B cell (primary cell): ENCODE measurements around the gene NCOR1. TPM values are rescaled to one million over a fixed set of nuclear protein-coding genes. Genes with fewer than 3 reads are reported as not detected.
"Not testable (repeated sequence)": the region's sequence is repeated elsewhere in the genome, so short reads cannot be mapped to it uniquely, and the experiment has no call there.

Experiments
- ATAC-seq: fragments of 200-7000 bp; cut with Tn5 transposase; one replicate; pipeline ENCODE4 v1.10.0; 2021; ENCODE audit warnings: low read depth, mild to moderate bottlenecking, moderate number of reproducible peaks, moderate library complexity
- CTCF ChIA-PET: fragments of 350-600 bp; sonication (Branson Sonifier 250); formaldehyde crosslinking; loops from one replicate; lab custom pipeline; 2021; ENCODE audit warnings: antibody characterized with exemption, inconsistent platforms; lab: Charles Lee
- POLR2A ChIA-PET: fragments of 350-600 bp; sonication (Branson Sonifier 250); formaldehyde crosslinking; loops from one replicate; lab custom pipeline; 2021; ENCODE audit warnings: antibody characterized with exemption; lab: Charles Lee
- DNase-seq: peaks from one replicate; pipeline ENCODE4 v3.0.0; 2013
- H2AFZ ChIP-seq: 2 replicates; pipeline ENCODE4 v1.6.1; 2012; ENCODE audit warnings: mild to moderate bottlenecking, low read depth, low read length; ENCODE audit not compliant: insufficient read depth, poor library complexity, severe bottlenecking
- H3K27ac ChIP-seq, 2 donors: 1 replicate in 1 of 2; 2 replicates in 1 of 2; pipeline ENCODE4 v1.5.1; 2012 to 2013; ENCODE audit warnings: low read length in 2 of 2, mild to moderate bottlenecking in 2 of 2, moderate library complexity in 1 of 2
- H3K27me3 ChIP-seq, 4 experiments: fragments of 200-600 bp in 1 of 4; sonication (generic) in 1 of 4; replicated peaks in 1 of 4; 1 replicate in 2 of 4; 2 replicates in 2 of 4; pipeline versions ENCODE4 v1.6.1 to v1.7.0; 2013 to 2016; ENCODE audit warnings: low read length in 3 of 4, mild to moderate bottlenecking in 2 of 4, mixed read lengths in 1 of 4, moderate library complexity in 1 of 4; ENCODE audit not compliant: insufficient read depth in 4 of 4, control insufficient read depth in 3 of 4; ENCODE audit errors: control extremely low read depth in 1 of 4
- H3K36me3 ChIP-seq, 2 experiments: replicated peaks in 1 of 2; 1 replicate in 1 of 2; 2 replicates in 1 of 2; pipeline versions ENCODE4 v1.6.1 to v1.7.1; 2013; ENCODE audit warnings: low read length in 1 of 2; ENCODE audit not compliant: insufficient read depth in 2 of 2, control insufficient read depth in 1 of 2; ENCODE audit errors: control extremely low read depth in 1 of 2, extremely low read depth in 1 of 2
- H3K4me1 ChIP-seq, 2 donors: fragments of 200-600 bp in 1 of 2; sonication (generic) in 1 of 2; 1 replicate in 1 of 2; 2 replicates in 1 of 2; pipeline versions ENCODE4 v1.5.1 to v1.6.1; 2013 to 2017; ENCODE audit warnings: low read length in 2 of 2; ENCODE audit not compliant: control insufficient read depth in 2 of 2, insufficient read depth in 2 of 2
- H3K4me2 ChIP-seq: replicated peaks from 2 replicates; pipeline ENCODE3; 2012; ENCODE audit warnings: mild to moderate bottlenecking, low read depth, low read length; ENCODE audit not compliant: poor library complexity, severe bottlenecking
- H3K4me3 ChIP-seq, 5 experiments: fragments of 200-600 bp in 1 of 5; sonication (generic) in 1 of 5; 1 replicate in 3 of 5; 2 replicates in 2 of 5; pipeline versions ENCODE4 v1.5.1 to v1.7.0; 2011 to 2016; ENCODE audit warnings: low read length in 4 of 5, mild to moderate bottlenecking in 4 of 5, low read depth in 2 of 5, control low read depth in 1 of 5, moderate library complexity in 1 of 5; ENCODE audit not compliant: insufficient read depth in 1 of 5; ENCODE audit errors: control extremely low read depth in 1 of 5, extremely low read depth in 1 of 5
- H3K79me2 ChIP-seq: fragments of 200-600 bp; sonication (generic); one replicate; pipeline ENCODE4 v1.6.0; 2016; ENCODE audit warnings: low read length; ENCODE audit not compliant: control insufficient read depth, insufficient read depth
- H3K9ac ChIP-seq: fragments of 200-600 bp; sonication (generic); 2 replicates; pipeline ENCODE4 v1.6.1; 2017; ENCODE audit warnings: mild to moderate bottlenecking, low read length, moderate library complexity
- H3K9me3 ChIP-seq, 3 donors: one replicate each; pipeline versions ENCODE4 v1.6.1 to v1.7.1; 2013; ENCODE audit warnings: low read length in 2 of 3; ENCODE audit not compliant: control insufficient read depth in 2 of 3, insufficient read depth in 1 of 3; ENCODE audit errors: control extremely low read depth in 1 of 3
- H4K20me1 ChIP-seq: 2 replicates; pipeline ENCODE4 v1.6.0; 2012; ENCODE audit warnings: mild to moderate bottlenecking, low read length; ENCODE audit not compliant: insufficient read depth, control insufficient read depth, poor library complexity, severe bottlenecking
- H3K27ac Mint-ChIP-seq: one replicate; pipeline ENCODE4 v1.8.0; 2021; ENCODE audit warnings: mixed read lengths
- H3K27me3 Mint-ChIP-seq: one replicate; pipeline ENCODE4 v1.8.0; 2021; ENCODE audit warnings: mixed read lengths
- H3K4me1 Mint-ChIP-seq: one replicate; pipeline ENCODE4 v1.8.0; 2021; ENCODE audit warnings: mixed read lengths
- H3K4me3 Mint-ChIP-seq: one replicate; pipeline ENCODE4 v1.8.0; 2021; ENCODE audit warnings: mixed read lengths
- H3K9me3 Mint-ChIP-seq: one replicate; pipeline ENCODE4 v1.8.0; 2022; ENCODE audit warnings: mixed read lengths; ENCODE audit not compliant: insufficient read depth
- EZH2 ChIP-seq: IDR thresholded peaks from 2 replicates; pipeline ENCODE4 v1.6.1; 2012; ENCODE audit warnings: borderline replicate concordance, low read depth, mild to moderate bottlenecking, moderate library complexity, low read length; ENCODE audit not compliant: insufficient read depth, poor library complexity, severe bottlenecking
- WGBS: methylation state at CpG from one replicate; pipeline ENCODE4 v1.1.5; 2013; ENCODE audit warnings: missing lambda C conversion rate; ENCODE audit not compliant: insufficient coverage; 5-methylcytosine and 5-hydroxymethylcytosine counted together
- intact Hi-C: fragments of 100-400 bp; cut with micrococcal nuclease; formaldehyde crosslinking; loops from one replicate; pipeline ENCODE4 v1.10.0; 2022
- polyA plus RNA-seq: library from polyadenylated mRNA; depleted of rRNA; stranded (reverse); fragments of >200 nt; gene quantifications from 2 replicates; pipeline ENCODE4 v1.2.3, GENCODE V29; 2012
- total RNA-seq, 2 donors: library from RNA; stranded (reverse); fragments of 120-200 nt in 1 of 2; gene quantifications; 1 replicate in 1 of 2; 2 replicates in 1 of 2; pipeline versions ENCODE4 v1.2.3 to v1.2.4, GENCODE V29; 2013 to 2022
- TF ChIP-seq, protein P1 (sequence below): fragments of 200-600 bp; IDR thresholded peaks from one replicate; pipeline ENCODE4 v1.8.0; 2022; ENCODE audit warnings: antibody characterized with exemption, mild to moderate bottlenecking

Gene NCOR1
- total and polyA plus RNA-seq, 2 donors (not counting 1 experiment from before 2014, with no cell fraction given) = 46.3 to 217 TPM

DNA sequence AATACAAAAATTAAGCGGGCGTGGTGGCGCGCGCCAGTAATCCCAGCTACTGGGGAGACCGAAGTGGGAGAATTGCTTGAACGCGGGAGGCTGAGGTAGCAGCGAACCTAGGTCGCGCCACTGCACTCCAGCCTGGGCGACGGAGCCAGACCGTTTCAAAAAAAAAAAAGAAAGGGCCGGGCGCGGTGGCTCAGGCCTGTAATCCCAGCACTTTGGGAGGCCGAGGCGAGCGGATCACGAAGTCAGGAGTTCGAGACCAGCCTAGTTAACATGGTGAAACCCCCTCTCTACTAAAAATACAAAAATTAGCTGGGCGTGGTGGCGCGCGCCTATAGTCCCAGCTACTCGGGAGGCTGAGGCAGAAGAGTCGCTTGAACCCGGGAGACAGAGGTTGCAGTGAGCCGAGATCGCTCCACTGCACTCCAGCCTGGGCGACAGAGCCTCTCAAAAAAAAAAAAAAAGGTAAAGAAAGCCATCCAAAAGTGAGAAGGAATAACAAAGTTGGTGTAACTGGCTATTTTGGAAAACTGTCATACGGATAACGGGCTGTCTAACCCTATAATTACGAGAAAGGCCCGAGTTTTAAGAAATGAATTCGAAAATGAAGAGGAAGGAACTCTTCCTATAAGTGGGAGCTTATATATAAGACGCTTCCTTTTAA lies 1.1 kb upstream of the NCOR1 start:
- not testable (repeated sequence) for H3K9me3 ChIP-seq, H3K27me3 Mint-ChIP-seq, H4K20me1 ChIP-seq, H3K36me3 ChIP-seq, ATAC-seq, H3K27me3 ChIP-seq, H3K9me3 Mint-ChIP-seq, DNase-seq
- peak overlapping the region; percentile 96 for H3K4me3 Mint-ChIP-seq
- H3K4me1 ChIP-seq = peaks cover 25 to 35% of the 10 kb centered on the region in 2 donors
- peaks cover 75% of the 10 kb centered on the region for H3K79me2 ChIP-seq
- H3K27ac ChIP-seq = peak overlapping the region; percentile 78 to 90
- peak overlapping the region; percentile 95 for H3K27ac Mint-ChIP-seq
- intact Hi-C loops = loop anchor here (5.0 to 10.0 kb wide), 4 partner anchors 136 to 306 kb away; partner anchors contain the start of genes CENPV and TRPV2
- POLR2A ChIA-PET = interaction anchor here (0.5 to 1.8 kb wide), 5 partner anchors 47 to 222 kb away, joined by 3 to 6 read pairs (median 4); partner anchors contain the start of gene CENPV
- H3K4me2 ChIP-seq = peak overlapping the region; percentile 86
- 91% methylated on average over 15 of the region's 38 CpGs for WGBS
- peak overlapping the region; percentile 96 for H2AFZ ChIP-seq
- peaks cover 42% of the 10 kb centered on the region for H3K4me1 Mint-ChIP-seq
- peak overlapping the region; percentile 78 for H3K9ac ChIP-seq
- peak overlapping the region; percentile 83 to 93 (median 92) for H3K4me3 ChIP-seq
- CTCF ChIA-PET = interaction anchor here (0.5 to 2.6 kb wide), 4 partner anchors 18 to 147 kb away, joined by 3 to 22 read pairs (median 4); no protein-coding TSS in a partner anchor

DNA sequence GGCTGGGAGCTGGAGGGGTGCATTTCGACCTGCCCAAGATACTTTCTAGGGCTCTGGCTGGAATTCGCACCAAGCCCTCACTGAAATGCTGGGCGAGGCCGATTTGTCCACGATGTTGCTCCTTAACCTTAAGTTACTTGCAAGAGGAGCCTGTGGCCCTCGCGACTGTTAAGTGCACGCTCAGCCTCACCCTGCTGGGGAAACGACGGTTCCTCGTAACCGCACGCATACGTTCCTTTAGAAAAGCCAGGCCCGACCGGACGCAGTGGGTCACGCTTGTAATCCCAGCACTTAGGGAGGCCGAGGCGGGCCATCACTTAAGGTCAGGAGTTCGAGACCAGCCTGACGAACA lies 607 bp upstream of the NCOR1 start:
- ATAC-seq (no peak), DNase-seq (no peak)
- H3K79me2 ChIP-seq = peaks cover 80% of the 10 kb centered on the region
- Mint-ChIP-seq H3K4me3 (peak overlapping the region; percentile 96), H3K27me3 (no peaks in the 10 kb centered on the region), H3K4me1 (peaks cover 43% of the 10 kb centered on the region), H3K9me3 (no peaks in the 10 kb centered on the region), H3K27ac (peak overlapping the region; percentile 91)
- H3K27ac ChIP-seq = peak overlapping the region; percentile 78 to 90
- TF ChIP-seq, protein P1, sequence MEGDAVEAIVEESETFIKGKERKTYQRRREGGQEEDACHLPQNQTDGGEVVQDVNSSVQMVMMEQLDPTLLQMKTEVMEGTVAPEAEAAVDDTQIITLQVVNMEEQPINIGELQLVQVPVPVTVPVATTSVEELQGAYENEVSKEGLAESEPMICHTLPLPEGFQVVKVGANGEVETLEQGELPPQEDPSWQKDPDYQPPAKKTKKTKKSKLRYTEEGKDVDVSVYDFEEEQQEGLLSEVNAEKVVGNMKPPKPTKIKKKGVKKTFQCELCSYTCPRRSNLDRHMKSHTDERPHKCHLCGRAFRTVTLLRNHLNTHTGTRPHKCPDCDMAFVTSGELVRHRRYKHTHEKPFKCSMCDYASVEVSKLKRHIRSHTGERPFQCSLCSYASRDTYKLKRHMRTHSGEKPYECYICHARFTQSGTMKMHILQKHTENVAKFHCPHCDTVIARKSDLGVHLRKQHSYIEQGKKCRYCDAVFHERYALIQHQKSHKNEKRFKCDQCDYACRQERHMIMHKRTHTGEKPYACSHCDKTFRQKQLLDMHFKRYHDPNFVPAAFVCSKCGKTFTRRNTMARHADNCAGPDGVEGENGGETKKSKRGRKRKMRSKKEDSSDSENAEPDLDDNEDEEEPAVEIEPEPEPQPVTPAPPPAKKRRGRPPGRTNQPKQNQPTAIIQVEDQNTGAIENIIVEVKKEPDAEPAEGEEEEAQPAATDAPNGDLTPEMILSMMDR = no peak
- no peak for TF ChIP-seq EZH2
- peak overlapping the region; percentile 78 for H3K9ac ChIP-seq
- peaks cover 25 to 35% of the 10 kb centered on the region in 2 donors for H3K4me1 ChIP-seq
- intact Hi-C loops = loop anchor here (1.0 to 10.0 kb wide), 6 partner anchors 17 to 306 kb away; partner anchors contain the start of genes CENPV and TRPV2
- ChIA-PET POLR2A (interaction anchor here (1.4 to 1.8 kb wide), 3 partner anchors 70 to 223 kb away, joined by 4 to 6 read pairs (median 5); partner anchors contain the start of gene CENPV), CTCF (interaction anchor here (0.9 to 2.6 kb wide), 4 partner anchors 17 to 148 kb away, joined by 3 to 22 read pairs (median 4); no protein-coding TSS in a partner anchor)
- H3K4me3 ChIP-seq = peak overlapping the region; percentile 41 to 93 (median 92)
- H3K36me3 ChIP-seq = peaks cover 0 to 2% of the 10 kb centered on the region in 2 experiments
- H3K27me3 ChIP-seq = no peaks in the 10 kb centered on the region
- peak overlapping the region; percentile 96 for H2AFZ ChIP-seq
- H3K9me3 ChIP-seq = no peaks in the 10 kb centered on the region
- H4K20me1 ChIP-seq = peaks cover 7% of the 10 kb centered on the region
- 39% methylated on average over 18 of the region's 22 CpGs for WGBS
- H3K4me2 ChIP-seq = peak overlapping the region; percentile 86
